NCI-H510A (cell line): Measurements from ENCODE around the gene BTN1A1.
"Not testable (repeated sequence)": the region's sequence is repeated elsewhere in the genome, so short reads cannot be mapped to it uniquely, and the experiment has no call there.

Experiments used
- DNase-seq: peaks from one replicate; lab custom pipeline; 2025; lab: John Stamatoyannopoulos, UW

The BTN1A1 gene

GRCh38 chr6:26500102-26500501 is at the start of gene BTN1A1:
Gene BTN1A1, plus strand, starts transcription at chr6:26500303. Its CDS starts 984 bp downstream, at chr6:26501287.
- DNase-seq = no peak

GRCh38 chr6:26452631-26453235 is 47.4 kb upstream of the BTN1A1 start:
- no peak for DNase-seq

- no peak for DNase-seq
Measured at GRCh38 chr6:26454631-26455030, 45.5 kb upstream of the BTN1A1 start.

GRCh38 chr6:26455357-26455970 is 44.6 kb upstream of the BTN1A1 start:
- DNase-seq = no peak

GRCh38 chr6:26457264-26457805 is 42.8 kb upstream of the BTN1A1 start:
- peak; percentile 18 for DNase-seq

- DNase-seq = peak; percentile 69
Measured at GRCh38 chr6:26457806-26458688, 42.1 kb upstream of the BTN1A1 start, which contains the start of gene BTN2A1. Gene BTN2A1, plus strand, starts transcription at chr6:26457955. Its CDS starts 682 bp downstream, at chr6:26458637.

GRCh38 chr6:26459023-26459810 is 40.9 kb upstream of the BTN1A1 start:
- DNase-seq = no peak

GRCh38 chr6:26461353-26461752 is 38.8 kb upstream of the BTN1A1 start:
- not testable (repeated sequence) for DNase-seq

- no peak for DNase-seq
Measured at GRCh38 chr6:26464014-26464413, 36.1 kb upstream of the BTN1A1 start.

GRCh38 chr6:26464416-26465131 is 35.5 kb upstream of the BTN1A1 start:
- DNase-seq = no peak

- no peak for DNase-seq
Measured at GRCh38 chr6:26465776-26466175, 34.3 kb upstream of the BTN1A1 start.

- no peak for DNase-seq
Measured at GRCh38 chr6:26468829-26469228, 31.3 kb upstream of the BTN1A1 start.

GRCh38 chr6:26470643-26471042 is 29.5 kb upstream of the BTN1A1 start:
- DNase-seq = no peak

- DNase-seq = no peak
Measured at GRCh38 chr6:26471970-26472369, 28.1 kb upstream of the BTN1A1 start.

- no peak for DNase-seq
Measured at GRCh38 chr6:26472549-26473290, 27.4 kb upstream of the BTN1A1 start.

- DNase-seq = no peak
Measured at GRCh38 chr6:26473429-26473757, 26.7 kb upstream of the BTN1A1 start.

- DNase-seq = peak; percentile 76
Measured at GRCh38 chr6:26473758-26474438, 26.2 kb upstream of the BTN1A1 start.

GRCh38 chr6:26474439-26474881 is 25.6 kb upstream of the BTN1A1 start:
- no peak for DNase-seq

- DNase-seq = no peak
Measured at GRCh38 chr6:26475823-26476729, 24.0 kb upstream of the BTN1A1 start.
